ENCODE data around the gene NRG2.
A peak's percentile ranks its signal among the peaks of the same experiment; 100 is the strongest.

NRG2 gene

GRCh38 chr5:139903795-139904565 is 139.1 kb downstream of the NRG2 start:
- peak; percentile 2 for DNase-seq (ENCODE audit: low spot score)

DNA sequence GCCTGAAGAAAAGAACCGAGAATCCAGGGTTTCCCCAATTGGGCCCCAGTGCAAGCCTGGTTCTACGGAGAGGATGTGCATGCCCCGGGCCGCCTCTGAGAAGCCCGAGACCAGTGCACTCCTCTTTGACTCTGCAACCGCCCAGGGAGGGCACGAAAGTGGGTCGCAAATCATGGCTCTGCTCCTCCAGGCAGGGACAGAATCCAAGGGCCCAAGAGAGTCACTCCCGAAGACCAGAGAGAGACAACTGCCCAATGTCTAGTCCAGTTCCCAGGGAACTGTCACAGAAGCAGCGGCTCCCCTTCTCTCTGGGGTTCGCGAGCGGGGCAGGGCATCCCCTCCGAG is 139.7 kb downstream of the NRG2 start:
- no peak for DNase-seq (ENCODE audit: low spot score)

DNA sequence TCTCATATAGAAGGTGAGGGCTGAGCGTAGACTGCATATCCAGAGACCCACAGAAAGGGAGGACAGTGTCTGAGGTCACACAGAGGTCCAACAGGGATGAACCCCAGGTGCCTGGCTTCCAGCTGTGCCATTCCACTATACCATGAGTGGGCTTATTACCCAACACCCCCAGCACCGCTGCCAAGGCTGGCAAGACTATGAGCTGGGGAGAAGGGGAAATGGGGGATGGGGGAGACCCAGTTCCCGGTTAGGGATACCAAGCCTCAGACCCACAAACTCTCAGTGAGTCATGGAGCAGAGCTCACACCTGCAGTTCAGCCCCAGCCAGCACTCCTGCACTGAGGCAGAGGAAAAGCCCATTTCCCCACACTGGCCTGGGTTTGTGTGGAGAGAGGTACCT is 141.1 kb downstream of the NRG2 start:
- DNase-seq (ENCODE audit: low spot score), result no peak

DNA sequence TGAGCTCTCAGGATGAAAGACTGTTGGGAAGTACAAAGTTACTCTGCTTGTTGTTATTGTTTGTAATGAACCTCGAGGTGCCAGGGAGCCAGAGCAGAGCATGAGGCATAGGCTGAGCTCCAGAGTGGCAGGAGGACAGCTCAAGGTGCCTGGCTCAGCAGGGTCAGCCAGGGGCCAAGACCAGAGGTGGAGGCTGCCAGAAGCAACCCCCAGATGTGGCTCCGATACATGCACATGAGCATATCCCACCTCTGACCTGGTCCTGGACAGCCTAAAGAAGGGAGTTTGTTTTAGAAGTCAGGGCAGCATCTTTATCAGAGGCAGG is 141.9 kb downstream of the NRG2 start:
- no peak for DNase-seq (ENCODE audit: low spot score)

GRCh38 chr5:139900546-139901250 is 142.4 kb downstream of the NRG2 start:
- no peak for DNase-seq (ENCODE audit: low spot score)

- DNase-seq (ENCODE audit: low spot score), result no peak
These were observed 144.1 kb downstream of the NRG2 start for GRCh38 chr5:139898981-139899380.

- no peak for DNase-seq (ENCODE audit: low spot score)
These were observed 145.1 kb downstream of the NRG2 start for GRCh38 chr5:139897982-139898381.

DNA sequence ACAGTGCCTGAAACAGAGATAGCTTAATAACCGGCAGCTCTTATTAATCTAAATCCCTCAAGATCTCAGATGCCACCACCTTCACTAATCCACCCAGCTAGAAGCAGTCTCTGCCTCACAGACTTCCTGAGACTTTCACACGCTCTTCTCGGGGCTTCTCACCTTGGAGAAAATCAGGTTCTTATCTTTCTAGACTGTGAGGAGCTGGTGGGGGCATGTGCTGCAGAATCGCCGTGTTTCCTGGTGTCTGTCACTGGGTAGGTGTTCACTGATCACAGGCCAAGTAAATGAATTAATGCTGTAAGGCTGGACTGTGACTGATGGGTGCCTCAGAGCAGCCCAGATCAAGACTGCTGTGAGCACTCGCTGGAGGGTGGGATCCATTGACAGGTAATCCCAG is 145.8 kb downstream of the NRG2 start:
- no peak for DNase-seq (ENCODE audit: low spot score)

- no peak for DNase-seq (ENCODE audit: low spot score)
These were observed 146.4 kb downstream of the NRG2 start for GRCh38 chr5:139896718-139897117.

GRCh38 chr5:139895647-139896046 is 147.5 kb downstream of the NRG2 start:
- DNase-seq (ENCODE audit: low spot score), result no peak

GRCh38 chr5:139895046-139895445 is 148.1 kb downstream of the NRG2 start:
- DNase-seq (ENCODE audit: low spot score), result no peak

DNA sequence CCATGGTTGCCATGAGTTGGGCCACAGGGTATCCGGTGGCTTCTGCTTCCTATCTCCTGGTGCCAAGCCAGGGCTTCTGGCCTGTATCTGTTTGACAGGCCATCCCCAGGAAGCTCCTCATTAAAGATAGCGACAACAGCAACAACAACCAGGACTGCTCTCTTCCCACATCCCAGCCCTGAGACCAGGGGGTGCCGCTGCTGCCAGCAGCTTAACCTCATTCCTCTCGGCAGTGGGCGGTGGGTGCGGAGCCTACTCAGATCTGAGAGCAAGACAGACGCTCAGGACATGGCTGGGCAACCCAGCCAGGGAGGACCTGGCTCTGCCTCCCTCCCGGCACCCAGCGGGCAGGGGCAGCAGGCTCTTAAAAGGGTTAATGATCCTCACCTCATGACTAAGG is 149.2 kb downstream of the NRG2 start:
- DNase-seq (ENCODE audit: low spot score), result no peak

- DNase-seq (ENCODE audit: low spot score), result no peak
These were observed 153.7 kb downstream of the NRG2 start for GRCh38 chr5:139889410-139889809.

DNA sequence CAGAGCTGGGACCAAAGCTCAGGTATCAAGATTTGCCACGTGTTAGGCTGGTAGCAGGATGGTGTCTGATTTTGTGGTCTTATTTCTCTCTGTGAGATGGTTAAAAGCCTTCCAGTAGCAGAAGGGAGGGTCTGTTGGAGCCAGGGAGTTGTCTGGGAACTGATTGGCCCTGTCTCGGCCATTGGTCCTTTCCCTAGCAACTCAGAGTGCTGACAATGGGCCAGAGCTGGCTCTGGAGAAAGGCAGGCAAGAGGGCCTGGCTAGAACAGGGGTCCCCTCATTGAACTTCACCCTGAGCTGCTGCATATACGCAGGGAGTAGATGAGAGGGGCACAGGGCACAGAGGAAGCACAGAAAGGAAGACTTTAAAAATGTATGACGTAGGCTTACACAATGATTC is 154.7 kb downstream of the NRG2 start:
- no peak for DNase-seq (ENCODE audit: low spot score)

- no peak for DNase-seq (ENCODE audit: low spot score)
These were observed 156.9 kb downstream of the NRG2 start for GRCh38 chr5:139886213-139886612.

DNA sequence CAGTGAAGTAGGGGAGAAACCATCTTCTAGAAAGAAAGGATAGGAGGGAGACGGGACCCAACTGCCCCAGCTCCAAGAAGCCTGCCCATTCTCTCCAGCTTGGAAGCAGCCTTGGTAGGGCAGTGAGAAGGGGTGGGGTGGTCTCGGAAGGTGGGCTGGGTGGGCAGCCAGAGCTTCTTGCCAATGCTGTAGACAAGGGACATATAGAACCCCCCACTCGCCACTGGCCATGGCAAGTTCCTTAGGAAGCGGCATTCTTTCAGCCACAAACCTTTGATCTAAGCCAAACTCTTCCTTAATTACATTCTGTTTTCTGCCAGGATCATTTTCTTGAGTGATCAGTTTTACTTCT is 157.3 kb downstream of the NRG2 start:
- no peak for DNase-seq (ENCODE audit: low spot score)

- no peak for DNase-seq (ENCODE audit: low spot score)
These were observed 157.8 kb downstream of the NRG2 start for GRCh38 chr5:139885172-139885856.

DNA sequence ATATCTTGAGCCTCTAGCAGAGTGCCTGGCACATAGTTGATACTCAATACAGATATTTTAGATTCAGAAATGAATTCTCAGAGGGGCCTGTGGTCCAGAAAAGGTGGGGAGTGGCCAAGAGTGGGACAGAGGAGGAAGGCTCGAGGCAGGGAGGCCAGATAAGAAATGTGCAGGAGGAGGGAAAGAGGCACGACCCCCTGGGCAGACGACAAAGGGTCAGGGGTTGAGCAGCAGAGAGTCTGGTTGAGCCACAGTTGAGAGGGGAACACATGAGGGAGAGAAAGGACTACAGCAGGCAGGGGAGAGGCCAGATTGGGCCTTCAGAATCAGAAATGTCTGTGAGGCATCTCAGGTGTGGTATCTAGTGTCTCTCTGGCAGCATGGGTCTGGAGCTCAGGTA is 158.4 kb downstream of the NRG2 start:
- DNase-seq (ENCODE audit: low spot score), result no peak

DNA sequence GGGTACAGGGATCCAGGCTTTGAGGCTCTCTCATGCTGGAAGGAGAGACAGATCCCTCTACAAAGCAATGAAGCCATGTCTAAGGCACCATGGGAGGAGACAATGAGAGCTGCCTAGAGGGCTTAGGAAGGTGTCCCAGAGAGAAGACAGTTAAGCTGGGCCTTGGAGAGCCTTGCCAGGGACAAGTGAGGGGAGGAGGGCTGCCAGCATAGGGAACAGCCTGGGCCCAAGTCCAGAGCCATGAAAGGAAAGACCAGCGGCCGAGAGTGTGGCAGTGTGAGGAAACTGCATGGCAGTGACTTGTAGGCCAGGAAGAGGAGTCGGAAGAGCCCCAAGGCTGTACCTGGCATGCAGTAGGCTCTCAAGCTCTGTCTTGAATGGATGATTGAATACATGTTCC is 159.0 kb downstream of the NRG2 start:
- DNase-seq (ENCODE audit: low spot score), result no peak

DNA sequence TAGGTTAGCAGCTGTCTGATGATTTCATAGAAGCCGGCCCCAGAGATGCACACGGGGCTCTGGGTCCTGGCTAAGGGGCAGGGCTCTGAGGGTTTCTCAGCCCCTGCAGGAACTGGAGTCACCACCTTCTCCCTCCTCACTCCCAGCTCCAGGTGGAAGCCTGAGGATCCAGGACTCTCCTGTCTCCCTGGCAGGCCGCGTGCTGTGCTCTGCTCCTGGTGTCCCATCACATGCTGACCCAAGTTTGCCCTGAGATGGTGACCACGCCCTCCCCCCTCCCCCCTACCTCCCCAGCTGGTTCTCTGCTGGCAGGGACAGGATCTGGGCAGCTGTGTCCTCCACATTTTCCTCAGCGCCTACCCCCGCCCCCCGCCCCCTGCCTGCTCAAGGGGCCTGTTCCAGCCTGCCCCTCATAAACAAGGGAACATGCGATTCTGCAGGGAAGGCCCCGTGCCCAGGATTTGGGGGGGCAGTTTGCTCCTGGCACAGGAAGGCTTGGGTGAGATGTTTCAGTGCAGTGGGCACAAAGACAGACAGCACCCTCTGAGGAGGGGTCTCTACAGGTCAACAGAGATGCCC is 160.0 kb downstream of the NRG2 start:
- no peak for DNase-seq (ENCODE audit: low spot score)

DNA sequence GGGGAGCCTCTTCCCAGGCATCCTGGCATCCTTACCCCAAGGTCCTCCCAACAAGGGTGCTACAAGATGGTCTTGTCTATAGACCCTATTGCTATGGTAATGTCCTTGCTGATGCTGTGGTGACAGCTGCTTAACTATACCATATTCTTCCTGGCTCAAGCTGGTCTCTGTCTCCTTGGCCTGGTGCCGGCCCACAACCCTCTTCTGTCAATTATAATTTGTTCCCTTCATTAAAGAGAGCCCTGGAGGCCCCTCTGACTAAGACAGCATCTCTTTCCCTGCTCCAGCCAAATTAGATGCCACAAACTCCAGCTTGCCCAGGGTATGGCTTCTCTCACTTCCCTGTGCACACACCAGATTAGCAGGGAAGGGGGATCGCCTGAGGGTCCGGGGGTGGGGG is 160.8 kb downstream of the NRG2 start:
- DNase-seq (ENCODE audit: low spot score), result no peak

DNA sequence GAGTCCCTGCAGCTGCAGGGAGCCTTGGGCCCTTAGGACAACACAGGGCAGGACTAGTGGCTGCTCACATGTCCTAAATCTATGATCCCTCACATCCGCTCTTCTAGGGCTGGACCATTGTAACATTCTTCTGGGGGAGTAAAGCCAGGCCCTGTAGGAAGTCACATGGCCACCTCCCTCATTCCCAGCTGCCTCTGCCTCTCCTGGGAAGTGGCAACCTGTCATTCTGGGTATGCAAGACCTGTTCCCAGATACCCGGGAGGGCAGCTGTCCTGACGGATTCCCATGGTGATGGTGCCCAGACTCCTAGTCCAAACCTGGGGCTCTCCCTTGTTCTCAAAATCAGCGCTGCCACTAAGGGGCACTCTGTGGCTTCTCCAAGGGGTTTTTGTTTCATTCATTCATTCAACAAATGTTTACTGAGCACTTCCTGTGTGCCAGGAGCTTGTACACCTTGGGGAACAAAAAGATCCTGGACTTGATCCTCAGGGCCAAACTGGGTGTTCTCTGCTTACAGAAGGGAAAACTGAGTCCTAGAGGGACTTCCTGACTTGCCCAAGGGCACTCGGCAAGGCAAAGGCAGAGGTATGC is 161.9 kb downstream of the NRG2 start:
- no peak for DNase-seq (ENCODE audit: low spot score)

Measured in kidney tubule cell (primary cell).